PC-3 (cell line): ENCODE results near the gene NEU2. TPM values are rescaled to one million over a fixed set of nuclear protein-coding genes. Genes with fewer than 3 reads are reported as not detected.
A peak's percentile ranks its signal among the peaks of the same experiment; 100 is the strongest.

Experiments
- ATAC-seq: fragments of 200-7000 bp; cut with Tn5 transposase; 2 replicates; pipeline ENCODE4 v1.9.1; 2020; ENCODE audit warnings: mild to moderate bottlenecking, moderate library complexity
- BruUV-seq: library from RNA; stranded (reverse); fragments of 400-500 nt; replicated peaks from 2 replicates; lab custom pipeline; 2021; lab: Mats Ljungman, UMichigan
- CTCF ChIA-PET: fragments of 300-600 bp; sonication (Branson Sonifier 250); formaldehyde crosslinking; loops from one replicate; lab custom pipeline; 2022; ENCODE audit warnings: antibody characterized with exemption; lab: Charles Lee
- POLR2A ChIA-PET: fragments of 300-600 bp; sonication (Branson Sonifier 250); formaldehyde crosslinking; loops from one replicate; lab custom pipeline; 2022; ENCODE audit warnings: antibody characterized with exemption; ENCODE audit not compliant: unreplicated experiment; lab: Charles Lee
- DNase-seq: peaks from one replicate; pipeline ENCODE4 v3.0.0-alpha.2; 2015
- H2AFZ ChIP-seq: fragments of 300-600 bp; sonication (generic); 2 replicates; pipeline ENCODE4 v1.6.0; 2016; ENCODE audit warnings: antibody characterized with exemption, low read length
- H3F3A ChIP-seq: fragments of 300-600 bp; sonication (generic); one replicate; pipeline ENCODE4 v1.6.0; 2017; ENCODE audit warnings: antibody characterized with exemption, low read length, control low read depth, mild to moderate bottlenecking; ENCODE audit not compliant: unreplicated experiment
- H3K27ac ChIP-seq: fragments of 300-600 bp; sonication (generic); 2 replicates; pipeline ENCODE4 v1.5.1; 2016; ENCODE audit warnings: mild to moderate bottlenecking, low read length
- H3K27me3 ChIP-seq: fragments of 300-600 bp; sonication (generic); 2 replicates; pipeline ENCODE4 v1.6.1; 2016; ENCODE audit warnings: low read length, mixed read lengths
- H3K36me3 ChIP-seq: fragments of 300-600 bp; sonication (generic); 2 replicates; pipeline ENCODE4 v1.6.1; 2016; ENCODE audit warnings: low read depth, mixed run types, low read length, mixed read lengths
- H3K4me1 ChIP-seq: fragments of 300-600 bp; sonication (generic); 2 replicates; pipeline ENCODE4 v1.5.1; 2016; ENCODE audit warnings: low read length; ENCODE audit not compliant: insufficient read depth
- H3K4me2 ChIP-seq: fragments of 300-600 bp; sonication (generic); 2 replicates; pipeline ENCODE4 v1.6.0; 2016; ENCODE audit warnings: low read length
- H3K4me3 ChIP-seq: fragments of 300-600 bp; sonication (generic); 2 replicates; pipeline ENCODE4 v1.5.1; 2016; ENCODE audit warnings: mild to moderate bottlenecking, low read length, mixed read lengths
- H3K79me2 ChIP-seq: fragments of 300-600 bp; sonication (generic); 2 replicates; pipeline ENCODE4 v1.6.1; 2017; ENCODE audit warnings: low read length, mixed read lengths
- H3K9ac ChIP-seq: fragments of 300-600 bp; sonication (generic); 2 replicates; pipeline ENCODE4 v1.6.0; 2016; ENCODE audit warnings: mild to moderate bottlenecking, low read length
- H3K9me2 ChIP-seq: fragments of 300-600 bp; sonication (generic); replicated peaks from 2 replicates; pipeline ENCODE4 v1.6.1; 2016; ENCODE audit warnings: mixed run types, low read length, mixed read lengths
- H3K9me3 ChIP-seq: fragments of 300-600 bp; sonication (generic); 2 replicates; pipeline ENCODE4 v1.6.1; 2016; ENCODE audit warnings: low read length, mixed read lengths
- H4K20me1 ChIP-seq: fragments of 300-600 bp; sonication (generic); 2 replicates; pipeline ENCODE4 v1.6.1; 2016; ENCODE audit warnings: low read length, mixed read lengths
- EZH2 ChIP-seq: fragments of 300-600 bp; sonication (generic); IDR thresholded peaks from one replicate; pipeline ENCODE4 v1.6.1; 2017; ENCODE audit warnings: antibody characterized with exemption, mild to moderate bottlenecking, low read length; ENCODE audit not compliant: unreplicated experiment
- EZH2phosphoT487 ChIP-seq: fragments of 300-600 bp; sonication (generic); IDR thresholded peaks from 2 replicates; pipeline ENCODE4 v1.6.1; 2018; ENCODE audit warnings: mild to moderate bottlenecking, antibody characterized with exemption, low read length, borderline replicate concordance
- intact Hi-C: fragments of 100-400 bp; cut with micrococcal nuclease; formaldehyde crosslinking; loops from 2 replicates; pipeline ENCODE4 v1.9.0; 2023
- total RNA-seq: library from RNA; depleted of rRNA; stranded (reverse); fragments of >200 nt; gene quantifications from 2 replicates; pipeline ENCODE4 v1.2.3, GENCODE V29; 2014
- TF ChIP-seq, protein P1 (sequence below): fragments of 300-600 bp; sonication (generic); conservative IDR thresholded peaks from 2 replicates; pipeline ENCODE4 v1.5.1; 2017; ENCODE audit warnings: antibody characterized with exemption, low read depth, mild to moderate bottlenecking, low read length

The NEU2 gene
- total RNA-seq, 1 experiment from 2014 or later, result 4.5 TPM

- ChIA-PET CTCF (no interaction called here), POLR2A (no interaction called here)
- DNase-seq (no peak), ATAC-seq (no peak)
- peaks cover 3% of the 10 kb centered on the region for H3F3A ChIP-seq
- H3K27ac ChIP-seq, result no peak overlapping the region
- H3K36me3 ChIP-seq, result no peaks in the 10 kb centered on the region
- no peak overlapping the region for H3K9ac ChIP-seq
- TF ChIP-seq EZH2 (no peak), EZH2phosphoT487 (no peak)
- TF ChIP-seq, protein P1, sequence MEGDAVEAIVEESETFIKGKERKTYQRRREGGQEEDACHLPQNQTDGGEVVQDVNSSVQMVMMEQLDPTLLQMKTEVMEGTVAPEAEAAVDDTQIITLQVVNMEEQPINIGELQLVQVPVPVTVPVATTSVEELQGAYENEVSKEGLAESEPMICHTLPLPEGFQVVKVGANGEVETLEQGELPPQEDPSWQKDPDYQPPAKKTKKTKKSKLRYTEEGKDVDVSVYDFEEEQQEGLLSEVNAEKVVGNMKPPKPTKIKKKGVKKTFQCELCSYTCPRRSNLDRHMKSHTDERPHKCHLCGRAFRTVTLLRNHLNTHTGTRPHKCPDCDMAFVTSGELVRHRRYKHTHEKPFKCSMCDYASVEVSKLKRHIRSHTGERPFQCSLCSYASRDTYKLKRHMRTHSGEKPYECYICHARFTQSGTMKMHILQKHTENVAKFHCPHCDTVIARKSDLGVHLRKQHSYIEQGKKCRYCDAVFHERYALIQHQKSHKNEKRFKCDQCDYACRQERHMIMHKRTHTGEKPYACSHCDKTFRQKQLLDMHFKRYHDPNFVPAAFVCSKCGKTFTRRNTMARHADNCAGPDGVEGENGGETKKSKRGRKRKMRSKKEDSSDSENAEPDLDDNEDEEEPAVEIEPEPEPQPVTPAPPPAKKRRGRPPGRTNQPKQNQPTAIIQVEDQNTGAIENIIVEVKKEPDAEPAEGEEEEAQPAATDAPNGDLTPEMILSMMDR, result no peak
- no peaks in the 10 kb centered on the region for H3K9me3 ChIP-seq
- H3K4me2 ChIP-seq, result no peak overlapping the region
- H3K9me2 ChIP-seq, result no peaks in the 10 kb centered on the region
- BruUV-seq, result no TSS peak
- peaks cover 24% of the 10 kb centered on the region for H3K4me1 ChIP-seq
- no peak overlapping the region for H2AFZ ChIP-seq
- no peaks in the 10 kb centered on the region for H3K27me3 ChIP-seq
- intact Hi-C loops, result no loop called here
- no peaks in the 10 kb centered on the region for H3K79me2 ChIP-seq
- no peaks in the 10 kb centered on the region for H4K20me1 ChIP-seq
- H3K4me3 ChIP-seq, result no peak overlapping the region
These were observed 9.3 kb upstream of the NEU2 start for GRCh38 chr2:233023007-233023760.

DNA sequence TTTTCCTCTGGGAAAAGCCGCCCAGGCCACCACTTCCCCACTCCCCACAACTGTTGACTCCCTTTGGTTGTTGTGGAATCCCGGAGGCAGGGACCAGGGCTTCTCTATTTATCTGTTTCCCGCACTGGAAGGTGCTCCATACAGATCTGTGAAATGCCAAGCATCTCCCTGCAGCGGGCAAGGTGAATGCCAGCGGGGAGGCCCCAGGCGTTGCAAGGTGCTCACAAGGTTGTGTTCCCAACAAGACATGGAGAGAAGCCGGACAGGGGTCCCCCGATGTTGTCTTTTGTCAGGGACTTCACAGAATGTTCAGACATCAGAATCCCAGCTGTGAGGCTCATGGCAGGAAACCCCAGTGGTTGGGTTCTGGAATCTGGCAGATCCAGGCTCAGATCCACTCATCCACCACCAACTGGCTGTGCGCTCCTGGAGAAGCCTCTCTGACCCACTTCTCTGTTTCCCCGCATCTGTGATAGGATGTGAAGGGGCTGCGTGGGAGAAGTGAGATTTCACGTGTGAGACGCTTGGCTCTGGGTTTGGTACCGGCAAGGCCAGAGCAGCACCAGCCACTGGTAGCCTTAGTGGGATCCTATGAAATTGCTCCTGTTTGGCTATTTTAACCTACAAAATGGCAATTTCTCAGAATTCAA lies 8.6 kb upstream of the NEU2 start:
- Histone ChIP-seq H3F3A (peaks cover 6% of the 10 kb centered on the region), H3K36me3 (no peaks in the 10 kb centered on the region), H3K4me2 (no peak overlapping the region), H3K9me2 (no peaks in the 10 kb centered on the region), H4K20me1 (no peaks in the 10 kb centered on the region), H2AFZ (no peak overlapping the region), H3K79me2 (no peaks in the 10 kb centered on the region), H3K4me1 (peaks cover 29% of the 10 kb centered on the region), H3K4me3 (no peak overlapping the region), H3K9ac (no peak overlapping the region), H3K9me3 (no peaks in the 10 kb centered on the region), H3K27me3 (no peaks in the 10 kb centered on the region), H3K27ac (no peak overlapping the region)
- DNase-seq (no peak), ATAC-seq (no peak)
- no peak for TF ChIP-seq EZH2
- TF ChIP-seq EZH2phosphoT487, result no peak
- TF ChIP-seq, protein P1, result no peak
- ChIA-PET CTCF (no interaction called here), POLR2A (no interaction called here)
- intact Hi-C loops, result no loop called here
- no TSS peak for BruUV-seq

DNA sequence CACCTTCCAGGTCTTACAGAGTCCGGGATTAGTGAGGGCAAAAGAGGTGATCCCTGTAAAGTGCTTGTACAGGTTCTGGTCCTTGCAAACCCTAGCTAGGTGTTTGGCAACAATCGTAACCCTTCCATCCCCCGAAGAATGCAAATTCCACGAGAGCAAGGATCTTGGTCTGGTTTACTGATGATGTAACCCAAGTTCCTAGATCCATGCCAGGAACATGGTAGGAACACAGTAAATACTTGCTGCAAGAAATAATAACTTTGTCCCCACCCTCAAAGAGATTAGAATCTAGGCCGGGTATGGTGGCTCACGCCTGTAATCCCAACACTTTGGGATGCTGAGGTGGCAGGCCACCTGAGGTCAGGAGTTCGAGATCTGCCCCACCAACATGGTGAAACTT lies 6.8 kb upstream of the NEU2 start:
- Histone ChIP-seq H3K9me2 (no peaks in the 10 kb centered on the region), H4K20me1 (no peaks in the 10 kb centered on the region), H3K4me2 (0 out of 2 replicates have a peak overlapping the region, but pooled peaks have one; percentile 5), H3K4me1 (peaks cover 43% of the 10 kb centered on the region), H3K9ac (no peak overlapping the region), H3K36me3 (no peaks in the 10 kb centered on the region), H2AFZ (no peak overlapping the region), H3K9me3 (no peaks in the 10 kb centered on the region), H3K79me2 (no peaks in the 10 kb centered on the region), H3K4me3 (no peak overlapping the region), H3K27me3 (no peaks in the 10 kb centered on the region), H3K27ac (peak overlapping the region; percentile 52), H3F3A (peaks cover 10% of the 10 kb centered on the region)
- BruUV-seq, result no TSS peak
- CTCF ChIA-PET, result no interaction called here
- ATAC-seq (no peak), DNase-seq (no peak)
- no peak for TF ChIP-seq EZH2phosphoT487
- no peak for TF ChIP-seq EZH2
- TF ChIP-seq, protein P1, result no peak
- POLR2A ChIA-PET, result no interaction called here
- intact Hi-C loops, result no loop called here
